ENCODE results near the gene ZNF524. TPM values are rescaled to one million over a fixed set of nuclear protein-coding genes. Genes with fewer than 3 reads are reported as not detected.

Gene ZNF524
- total and polyA plus RNA-seq, 9 of the 15 experiments (the other 6 are each of a cell fraction or from before 2014, with no cell fraction given): 0.08 to 15.6 (median 2.9) TPM

DNA sequence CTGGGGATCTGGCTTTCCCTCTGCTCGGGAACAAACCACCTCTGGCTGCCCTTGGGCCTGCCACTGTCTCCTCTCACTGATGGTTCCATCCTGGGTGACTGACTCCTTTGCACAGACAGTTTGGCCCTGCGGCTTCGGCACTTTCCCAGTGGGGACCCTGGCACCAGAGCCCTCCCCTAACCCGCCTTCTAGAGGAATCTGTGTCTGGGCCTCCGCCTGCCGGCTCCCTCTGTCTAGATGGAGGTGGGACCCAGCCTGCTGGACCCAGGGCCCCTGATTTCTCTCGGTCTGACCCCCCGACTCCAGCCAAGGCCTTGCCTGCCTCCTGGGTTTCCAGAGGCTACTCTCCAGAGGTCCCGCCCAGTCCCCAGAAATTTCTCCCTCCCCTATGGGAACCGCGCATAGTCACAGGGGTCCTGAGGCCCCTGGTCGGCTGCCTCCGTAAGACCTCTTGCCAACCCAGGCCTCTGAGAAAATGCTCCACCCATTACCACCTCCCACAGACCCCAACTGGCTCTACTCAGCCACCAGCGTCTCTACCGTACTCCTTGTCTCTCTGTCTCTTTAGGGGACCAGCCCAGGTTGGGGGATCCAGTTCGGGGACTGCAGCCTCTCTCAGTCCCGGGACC, 50.6 kb downstream of the ZNF524 start:
- H4K20me1 ChIP-seq (replicated peaks; ENCODE audit: control insufficient read depth, insufficient read depth, low read length): peaks cover under 1% of the 10 kb centered on the region; the same call in 1 of the 2 replicates
- H3K9me1 ChIP-seq (ENCODE audit: control insufficient read depth, insufficient read depth, low read length): no peaks in the 10 kb centered on the region
- no TSS peak for BruUV-seq (replicated peaks)
- in situ Hi-C loops (cut with MboI) (no loop called here), intact Hi-C loops (cut with micrococcal nuclease) (no loop called here)
- POLR2A ChIA-PET: no interaction called here
- WGBS (ENCODE audit: insufficient coverage, low coverage, missing lambda C conversion rate): 92% methylated on average over 14 of the region's 17 CpGs
- DNase-seq (ENCODE audit: extremely low read depth in 1 of 4, low spot score in 3 of 4) (no peak), ATAC-seq (no peak), FAIRE-seq (no peak)
- H3K4me1 ChIP-seq (replicated peaks in 1 of 2; ENCODE audit: control insufficient read depth in 2 of 2, insufficient read depth in 2 of 2, low read length in 2 of 2): peaks cover 14 to 74% of the 10 kb centered on the region in 2 experiments; a peak in 4 of 5 replicates
- H3K9ac ChIP-seq (ENCODE audit: insufficient read depth in 1 of 2, low read depth in 2 of 2, low read length in 2 of 2): no peak overlapping the region; a peak in 1 of 4 replicates
- H3K4me3 ChIP-seq: no peak overlapping the region
- H3K27ac ChIP-seq (ENCODE audit: extremely low read depth, low read depth, low read length): no peak overlapping the region
- H3K27me3 ChIP-seq (ENCODE audit: control insufficient read depth in 2 of 2, insufficient read depth in 2 of 2, low read length in 2 of 2): no peaks in the 10 kb centered on the region
- no peak overlapping the region for H3K4me2 ChIP-seq (ENCODE audit: insufficient read depth, low read length)
- no peaks in the 10 kb centered on the region for H3K9me3 ChIP-seq (replicated peaks; ENCODE audit: control insufficient read depth, insufficient read depth, low read depth, low read length)
- peaks cover 40% of the 10 kb centered on the region for H3K79me2 ChIP-seq (ENCODE audit: control insufficient read depth, insufficient read depth, low read length)
- CTCF ChIA-PET (ENCODE audit: low intra/inter-chr PET ratio): no interaction called here
- TF ChIP-seq FOXA1 (IDR thresholded peaks at IDR 0.05; ENCODE audit: borderline replicate concordance) (no peak), POLR2G (IDR thresholded peaks at IDR 0.05; ENCODE audit: low read depth, low read length) (peak; percentile 20; the same call in 1 of the 2 replicates)
- no peak overlapping the region for H2AFZ ChIP-seq (ENCODE audit: low read depth, low read length)
- H3K36me3 ChIP-seq (ENCODE audit: control insufficient read depth, insufficient read depth, low read length): peaks cover 36% of the 10 kb centered on the region

DNA sequence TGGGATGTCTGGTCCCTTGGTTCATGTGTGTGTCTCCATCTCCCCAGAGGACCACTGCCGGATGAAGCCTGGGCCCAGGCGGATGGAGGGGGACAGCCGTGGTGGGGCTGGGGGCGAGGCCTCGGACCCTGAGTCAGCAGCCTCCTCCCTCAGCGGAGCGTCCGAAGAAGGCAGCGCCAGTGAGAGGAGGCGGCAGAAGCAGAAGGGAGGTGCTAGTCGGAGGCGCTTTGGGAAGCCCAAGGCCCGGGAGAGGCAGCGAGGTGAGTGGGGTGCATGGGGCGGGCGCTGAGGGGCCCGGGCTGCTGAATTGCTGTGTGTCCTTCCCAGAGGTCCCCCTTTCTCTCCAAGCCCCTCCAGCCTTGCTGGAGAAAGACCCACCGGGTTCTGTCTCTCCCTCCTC, 51.1 kb downstream of the ZNF524 start:
- no peak overlapping the region for H3K4me2 ChIP-seq (ENCODE audit: insufficient read depth, low read length)
- peaks cover 14 to 74% of the 10 kb centered on the region in 2 experiments; a peak in 4 of 5 replicates for H3K4me1 ChIP-seq (replicated peaks in 1 of 2; ENCODE audit: control insufficient read depth in 2 of 2, insufficient read depth in 2 of 2, low read length in 2 of 2)
- no peak overlapping the region for H3K4me3 ChIP-seq
- no peaks in the 10 kb centered on the region for H3K9me3 ChIP-seq (replicated peaks; ENCODE audit: control insufficient read depth, insufficient read depth, low read depth, low read length)
- H3K27ac ChIP-seq (ENCODE audit: extremely low read depth, low read depth, low read length): no peak overlapping the region
- H3K9ac ChIP-seq (ENCODE audit: insufficient read depth in 1 of 2, low read depth in 2 of 2, low read length in 2 of 2): no peak overlapping the region
- no peak for ATAC-seq
- no TSS peak for BruUV-seq (replicated peaks)
- peaks cover 6% of the 10 kb centered on the region; the same call in 1 of the 2 replicates for H4K20me1 ChIP-seq (replicated peaks; ENCODE audit: control insufficient read depth, insufficient read depth, low read length)
- ChIA-PET CTCF (ENCODE audit: low intra/inter-chr PET ratio) (no interaction called here), POLR2A (no interaction called here)
- no peak for FAIRE-seq
- WGBS (ENCODE audit: insufficient coverage, low coverage, missing lambda C conversion rate): 83% methylated on average over 2 of the region's 18 CpGs
- no peaks in the 10 kb centered on the region for H3K9me1 ChIP-seq (ENCODE audit: control insufficient read depth, insufficient read depth, low read length)
- no peaks in the 10 kb centered on the region for H3K27me3 ChIP-seq (ENCODE audit: control insufficient read depth in 2 of 2, insufficient read depth in 2 of 2, low read length in 2 of 2)
- no peak for DNase-seq (ENCODE audit: extremely low read depth in 1 of 4, low spot score in 3 of 4)
- H3K79me2 ChIP-seq (ENCODE audit: control insufficient read depth, insufficient read depth, low read length): peaks cover 44% of the 10 kb centered on the region
- peaks cover 40% of the 10 kb centered on the region for H3K36me3 ChIP-seq (ENCODE audit: control insufficient read depth, insufficient read depth, low read length)
- intact Hi-C loops (cut with micrococcal nuclease) (no loop called here), in situ Hi-C loops (cut with MboI) (no loop called here)
- no peak overlapping the region for H2AFZ ChIP-seq (ENCODE audit: low read depth, low read length)
- TF ChIP-seq SMAD2 (IDR thresholded peaks at IDR 0.05; ENCODE audit: low read depth, low read length) (no peak), TEAD1 (CRISPR knock-in tag; IDR thresholded peaks at IDR 0.05) (no peak), ZNF23 (CRISPR knock-in tag; IDR thresholded peaks at IDR 0.05) (no peak), FOXA3 (CRISPR knock-in tag; conservative IDR thresholded peaks at IDR 0.05 in 1 of 2, IDR thresholded peaks at IDR 0.05 in 1 of 2) (no peak), TAL1 (IDR thresholded peaks at IDR 0.05) (no peak), ZNF77 (CRISPR knock-in tag; IDR thresholded peaks at IDR 0.05) (no peak), RBM34 (IDR thresholded peaks at IDR 0.05; ENCODE audit: borderline replicate concordance, insufficient read depth, low read length) (no peak), ZNF12 (CRISPR knock-in tag; IDR thresholded peaks at IDR 0.05) (no peak)
- TF ChIP-seq, protein P1, sequence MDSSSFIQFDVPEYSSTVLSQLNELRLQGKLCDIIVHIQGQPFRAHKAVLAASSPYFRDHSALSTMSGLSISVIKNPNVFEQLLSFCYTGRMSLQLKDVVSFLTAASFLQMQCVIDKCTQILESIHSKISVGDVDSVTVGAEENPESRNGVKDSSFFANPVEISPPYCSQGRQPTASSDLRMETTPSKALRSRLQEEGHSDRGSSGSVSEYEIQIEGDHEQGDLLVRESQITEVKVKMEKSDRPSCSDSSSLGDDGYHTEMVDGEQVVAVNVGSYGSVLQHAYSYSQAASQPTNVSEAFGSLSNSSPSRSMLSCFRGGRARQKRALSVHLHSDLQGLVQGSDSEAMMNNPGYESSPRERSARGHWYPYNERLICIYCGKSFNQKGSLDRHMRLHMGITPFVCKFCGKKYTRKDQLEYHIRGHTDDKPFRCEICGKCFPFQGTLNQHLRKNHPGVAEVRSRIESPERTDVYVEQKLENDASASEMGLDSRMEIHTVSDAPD (CRISPR knock-in tag; IDR thresholded peaks at IDR 0.05): no peak
- TF ChIP-seq, protein P2, sequence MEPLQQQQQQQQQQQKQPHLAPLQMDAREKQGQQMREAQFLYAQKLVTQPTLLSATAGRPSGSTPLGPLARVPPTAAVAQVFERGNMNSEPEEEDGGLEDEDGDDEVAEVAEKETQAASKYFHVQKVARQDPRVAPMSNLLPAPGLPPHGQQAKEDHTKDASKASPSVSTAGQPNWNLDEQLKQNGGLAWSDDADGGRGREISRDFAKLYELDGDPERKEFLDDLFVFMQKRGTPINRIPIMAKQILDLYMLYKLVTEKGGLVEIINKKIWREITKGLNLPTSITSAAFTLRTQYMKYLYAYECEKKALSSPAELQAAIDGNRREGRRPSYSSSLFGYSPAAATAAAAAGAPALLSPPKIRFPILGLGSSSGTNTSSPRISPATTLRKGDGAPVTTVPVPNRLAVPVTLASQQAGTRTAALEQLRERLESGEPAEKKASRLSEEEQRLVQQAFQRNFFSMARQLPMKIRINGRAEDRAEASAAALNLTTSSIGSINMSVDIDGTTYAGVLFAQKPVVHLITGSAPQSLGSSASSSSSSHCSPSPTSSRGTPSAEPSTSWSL (CRISPR knock-in tag; IDR thresholded peaks at IDR 0.05; ENCODE audit: borderline replicate concordance): no peak
